ENCODE results near the gene RPTN.

- TF ChIP-seq, protein P1, sequence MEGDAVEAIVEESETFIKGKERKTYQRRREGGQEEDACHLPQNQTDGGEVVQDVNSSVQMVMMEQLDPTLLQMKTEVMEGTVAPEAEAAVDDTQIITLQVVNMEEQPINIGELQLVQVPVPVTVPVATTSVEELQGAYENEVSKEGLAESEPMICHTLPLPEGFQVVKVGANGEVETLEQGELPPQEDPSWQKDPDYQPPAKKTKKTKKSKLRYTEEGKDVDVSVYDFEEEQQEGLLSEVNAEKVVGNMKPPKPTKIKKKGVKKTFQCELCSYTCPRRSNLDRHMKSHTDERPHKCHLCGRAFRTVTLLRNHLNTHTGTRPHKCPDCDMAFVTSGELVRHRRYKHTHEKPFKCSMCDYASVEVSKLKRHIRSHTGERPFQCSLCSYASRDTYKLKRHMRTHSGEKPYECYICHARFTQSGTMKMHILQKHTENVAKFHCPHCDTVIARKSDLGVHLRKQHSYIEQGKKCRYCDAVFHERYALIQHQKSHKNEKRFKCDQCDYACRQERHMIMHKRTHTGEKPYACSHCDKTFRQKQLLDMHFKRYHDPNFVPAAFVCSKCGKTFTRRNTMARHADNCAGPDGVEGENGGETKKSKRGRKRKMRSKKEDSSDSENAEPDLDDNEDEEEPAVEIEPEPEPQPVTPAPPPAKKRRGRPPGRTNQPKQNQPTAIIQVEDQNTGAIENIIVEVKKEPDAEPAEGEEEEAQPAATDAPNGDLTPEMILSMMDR (IDR thresholded peaks at IDR 0.05; ENCODE audit: insufficient read depth, low read length, poor library complexity, severe bottlenecking): no peak
- no peak for TF ChIP-seq EZH2phosphoT487 (conservative IDR thresholded peaks at IDR 0.05; ENCODE audit: low read length)
Observed at GRCh38 chr1:152108882-152109222, 50.2 kb downstream of the RPTN start.

All from SU-DHL-6 (cell line).